ENCODE results near the gene PSMC3IP.

Gene PSMC3IP

GRCh38 chr17:42538482-42538881 is 39.0 kb downstream of the PSMC3IP start:
- no peak for DNase-seq (ENCODE audit: low read depth)

DNA sequence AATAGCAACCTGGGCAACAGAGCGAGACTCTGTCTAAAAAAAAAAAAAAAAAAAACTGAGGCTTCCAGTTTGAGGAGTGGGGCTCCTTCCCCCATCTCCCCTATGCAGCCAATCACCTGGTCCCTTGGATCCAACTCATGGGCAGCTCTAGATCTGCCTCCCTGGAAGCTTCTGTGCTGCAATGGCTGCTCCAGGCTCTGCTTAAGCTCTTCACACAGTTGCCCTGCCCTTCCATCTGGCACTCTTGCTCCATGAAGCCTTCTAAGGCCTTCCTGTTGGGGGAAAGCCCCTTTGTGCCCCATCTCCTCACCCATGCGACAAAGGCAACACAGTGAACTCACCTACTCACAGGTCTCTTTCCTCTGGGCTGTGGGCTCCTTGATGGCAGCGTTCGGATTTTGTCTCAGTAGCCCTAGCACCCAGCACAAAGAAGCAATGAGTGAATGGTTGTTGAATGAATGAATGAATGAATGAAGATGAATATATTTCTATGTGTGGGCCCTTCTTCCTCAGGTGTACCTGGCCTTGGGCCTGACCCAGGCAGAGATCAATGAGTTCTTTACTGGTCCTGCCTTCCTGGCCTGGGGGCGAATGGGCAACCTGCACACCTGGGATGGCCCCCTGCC is 39.6 kb downstream of the PSMC3IP start:
- DNase-seq (ENCODE audit: low read depth) = no peak

- DNase-seq (ENCODE audit: low read depth) = no peak
These were observed 40.2 kb downstream of the PSMC3IP start for GRCh38 chr17:42537156-42537805.

- peak; percentile 61 for DNase-seq (ENCODE audit: low read depth)
These were observed 41.0 kb downstream of the PSMC3IP start for GRCh38 chr17:42536372-42537155.

DNA sequence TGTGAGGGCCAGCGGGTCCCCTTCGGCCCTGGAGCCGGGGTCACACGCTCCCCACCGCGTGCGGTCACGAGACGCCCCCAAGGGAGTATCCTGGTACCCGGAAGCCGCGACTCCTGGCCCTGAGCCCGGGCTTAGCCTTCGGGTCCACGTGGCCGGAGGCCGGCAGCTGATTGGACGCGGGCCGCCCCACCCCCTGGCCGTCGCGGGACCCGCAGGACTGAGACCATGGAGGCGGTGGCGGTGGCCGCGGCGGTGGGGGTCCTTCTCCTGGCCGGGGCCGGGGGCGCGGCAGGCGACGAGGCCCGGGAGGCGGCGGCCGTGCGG is 41.5 kb downstream of the PSMC3IP start, which contains the start of gene NAGLU:
TSS of gene NAGLU (plus strand) at position 194 of the 324 bp plus-strand sequence. CDS start at position 226, 32 bp downstream.
- peak; percentile 70 for DNase-seq (ENCODE audit: low read depth)

- DNase-seq (ENCODE audit: low read depth) = no peak
These were observed 42.1 kb downstream of the PSMC3IP start for GRCh38 chr17:42535155-42536047.

- peak; percentile 19 for DNase-seq (ENCODE audit: low read depth)
These were observed 45.8 kb downstream of the PSMC3IP start for GRCh38 chr17:42531455-42532354.

- DNase-seq (ENCODE audit: low read depth) = no peak
These were observed 46.5 kb downstream of the PSMC3IP start for GRCh38 chr17:42530952-42531454.

DNA sequence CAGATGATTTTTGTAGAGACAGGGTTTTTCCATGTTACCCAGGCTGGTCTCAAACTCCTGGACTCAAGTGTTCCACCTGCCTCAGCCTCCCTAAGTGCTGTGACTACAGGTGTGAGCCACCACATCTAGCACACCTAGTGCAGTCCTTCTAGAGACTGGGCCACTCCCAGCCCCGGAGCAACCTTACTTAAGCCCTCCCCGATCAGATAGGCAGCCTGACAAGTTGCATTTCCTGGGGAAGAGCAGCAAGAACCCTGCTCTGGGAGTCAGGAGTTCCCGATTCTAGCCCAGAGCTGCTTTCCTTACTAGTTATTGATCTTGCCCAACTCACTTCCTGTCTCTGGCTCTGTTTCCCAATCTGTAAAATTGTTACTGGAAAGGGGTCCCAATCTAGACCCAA is 48.5 kb downstream of the PSMC3IP start:
- no peak for DNase-seq (ENCODE audit: low read depth)

DNA sequence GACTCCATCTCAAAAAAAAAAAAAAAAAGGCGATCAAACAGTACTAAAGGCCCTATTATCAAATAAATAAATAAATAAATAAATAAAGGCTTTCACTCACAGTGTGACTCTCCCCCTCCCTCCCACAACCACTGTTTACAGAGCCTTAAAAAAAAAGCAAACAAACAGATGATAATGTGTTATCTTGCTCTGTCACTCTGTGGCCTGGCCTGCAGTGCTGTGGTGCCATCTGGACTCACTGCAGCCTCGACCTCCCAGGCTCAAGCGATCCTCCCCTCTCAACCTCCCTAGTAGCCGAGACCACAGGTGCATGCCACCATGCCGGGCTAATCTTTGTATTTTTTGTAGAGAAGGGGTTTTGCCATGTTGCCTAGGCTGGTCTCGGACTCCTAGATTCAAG is 49.6 kb downstream of the PSMC3IP start:
- DNase-seq (ENCODE audit: low read depth) = no peak

DNA sequence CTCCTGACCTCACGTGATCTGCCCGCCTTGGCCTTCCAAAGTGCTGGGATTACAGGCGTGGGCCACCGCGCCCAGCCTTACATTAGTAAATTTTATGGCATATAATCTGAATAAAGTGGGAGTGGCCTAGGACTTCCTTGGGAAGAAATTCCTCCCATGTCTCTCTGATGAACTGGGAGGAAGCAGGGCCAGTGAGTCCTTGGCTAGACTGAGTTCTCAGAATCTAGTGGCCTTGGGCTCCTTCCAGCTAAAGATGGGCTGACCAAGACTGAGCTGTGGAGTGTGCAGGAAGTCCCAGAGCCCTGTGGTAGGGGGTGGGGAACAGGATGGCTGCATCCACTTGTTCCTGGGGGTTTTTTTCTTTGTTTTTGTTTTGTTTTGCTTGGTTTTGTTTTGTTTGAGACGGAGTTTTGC is 51.5 kb downstream of the PSMC3IP start:
- DNase-seq (ENCODE audit: low read depth) = no peak

DNA sequence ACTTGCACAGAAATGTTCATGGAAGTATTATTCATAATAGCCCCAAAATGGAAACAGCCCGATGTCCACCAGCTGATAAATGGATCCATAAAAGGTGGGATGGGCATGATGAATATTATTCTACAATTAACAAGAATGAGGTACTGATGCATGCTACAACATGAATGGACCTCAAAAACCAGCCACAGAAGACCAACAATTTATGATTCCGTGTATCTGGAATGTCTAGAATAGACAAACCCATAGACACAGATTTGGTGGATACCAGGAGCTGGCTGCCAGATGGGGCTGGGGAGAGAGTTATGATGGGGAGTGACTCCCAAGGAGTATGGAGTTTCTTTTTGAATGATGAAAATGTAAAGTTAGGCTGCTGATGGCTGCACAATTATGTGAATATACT is 52.3 kb downstream of the PSMC3IP start:
- no peak for DNase-seq (ENCODE audit: low read depth)

DNA sequence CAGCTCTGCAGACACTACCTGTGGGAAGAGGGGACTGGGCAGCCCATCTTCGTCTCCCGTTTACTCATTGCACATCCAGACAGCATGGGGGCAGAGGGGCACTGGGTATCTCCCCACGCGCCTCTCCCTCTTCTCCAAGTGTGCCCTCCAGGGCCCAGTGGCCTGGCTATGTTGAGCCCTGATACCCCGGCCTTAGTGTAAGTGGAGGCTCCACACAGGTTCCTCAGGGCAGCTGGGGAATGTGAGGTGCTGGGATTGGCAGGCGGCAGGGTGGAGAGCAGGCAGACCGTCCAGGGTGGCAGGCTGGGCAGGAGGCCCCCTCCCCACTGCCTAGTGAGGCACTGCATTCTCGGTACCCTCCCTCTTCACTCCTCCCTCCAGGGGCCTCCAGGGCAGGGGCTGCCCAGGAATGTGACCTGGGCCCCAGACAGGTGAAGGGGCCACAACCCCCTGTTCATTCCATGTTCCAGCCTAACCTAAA is 54.7 kb downstream of the PSMC3IP start:
- DNase-seq (ENCODE audit: low read depth) = no peak

All from stimulated activated CD4-positive, alpha-beta T cell treated with anti-CD3 and anti-CD28 coated beads, Interleukin-2, amount 100 ng/mL, for 4 hours (primary cell).